Inflammatory macrophage (primary cell): ENCODE results near the gene SCN10A.

Experiments used
- DNase-seq, 2 donors: peaks; one replicate each; pipeline ENCODE4 v3.0.0-alpha.2; 2020 to 2022

SCN10A gene

GRCh38 chr3:38717355-38718240 is 98.4 kb downstream of the SCN10A start:
- DNase-seq, result peak in 1 of 2 donors; percentile 23

DNA sequence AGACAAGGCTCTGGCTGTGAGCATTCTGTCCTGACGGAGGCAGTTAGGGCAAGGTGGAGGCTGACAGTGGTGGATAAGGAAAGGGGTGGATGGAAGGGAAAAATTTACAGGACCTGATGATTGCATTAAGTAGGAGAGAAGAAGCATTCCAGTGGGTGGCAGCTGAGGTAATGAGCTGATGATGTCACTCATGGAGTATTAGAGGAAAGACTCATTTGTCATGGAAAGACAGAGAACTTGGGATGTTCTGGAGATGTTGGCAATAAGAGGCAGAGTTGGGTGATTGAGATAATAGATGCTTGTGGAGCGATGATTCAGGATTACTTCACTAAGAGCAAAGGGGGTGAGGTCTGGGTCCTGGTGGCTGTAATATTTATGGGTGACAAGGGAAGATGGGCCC is 102.9 kb downstream of the SCN10A start:
- no peak for DNase-seq

DNA sequence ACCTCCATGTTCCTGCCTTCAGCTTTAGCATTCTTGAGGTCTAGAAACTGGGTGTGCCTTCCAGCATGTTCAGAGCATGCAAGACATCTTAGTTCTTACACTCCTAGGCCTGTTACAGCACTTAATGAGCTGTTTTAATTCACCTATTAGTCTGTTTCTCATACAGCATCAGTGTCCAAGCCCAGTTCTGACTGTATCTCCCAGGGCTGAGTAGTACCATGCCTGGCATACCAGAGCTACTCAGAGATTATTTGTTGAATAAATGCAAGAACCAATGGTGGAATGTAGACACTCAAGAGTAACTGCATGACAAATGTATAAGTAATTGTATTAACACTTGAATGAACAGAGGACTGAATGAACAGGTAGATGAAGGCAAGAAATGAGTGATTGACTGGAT is 104.7 kb downstream of the SCN10A start:
- DNase-seq, result no peak

DNA sequence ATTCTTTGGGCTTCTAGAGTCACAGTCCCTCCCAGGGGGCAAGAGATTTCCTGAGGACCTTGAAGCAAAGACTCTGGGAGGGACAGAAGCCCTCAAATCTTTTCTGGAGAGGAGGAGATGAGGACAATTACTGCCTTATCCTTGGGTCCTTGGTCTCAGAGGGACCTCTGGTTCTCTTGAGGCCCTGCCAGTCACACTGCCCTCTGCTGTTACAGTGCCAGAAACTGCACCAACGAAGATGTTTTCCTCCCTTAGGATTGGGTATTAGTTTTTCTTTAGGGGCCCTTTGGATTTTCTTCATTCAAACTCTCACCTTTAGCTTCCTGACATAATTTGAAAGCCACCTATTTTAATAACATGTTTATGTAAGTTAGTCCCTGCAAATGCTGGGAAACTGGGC is 108.3 kb downstream of the SCN10A start:
- DNase-seq, result peak in 1 of 2 donors; percentile 6

DNA sequence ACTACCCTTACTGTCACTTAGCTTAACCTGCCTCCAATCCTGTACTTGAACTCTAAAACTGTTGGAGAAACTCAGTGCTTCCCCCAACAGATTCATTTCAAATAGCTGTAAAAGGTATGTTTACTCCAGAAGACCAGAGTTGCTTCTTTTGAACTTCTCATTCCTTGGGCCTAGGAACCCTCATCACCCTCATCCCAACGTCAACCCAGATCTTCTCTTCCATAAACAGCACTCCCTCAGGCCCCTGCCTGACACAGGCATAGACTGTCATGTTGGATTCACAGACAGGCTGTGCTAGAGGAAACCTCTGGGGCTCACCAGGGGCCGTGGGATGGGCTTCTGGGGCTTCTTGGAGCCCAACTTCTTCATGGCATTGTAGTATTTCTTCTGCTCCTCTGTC is 109.1 kb downstream of the SCN10A start:
- no peak for DNase-seq

- no peak for DNase-seq
These were observed 113.8 kb downstream of the SCN10A start for GRCh38 chr3:38702231-38702630.

DNA sequence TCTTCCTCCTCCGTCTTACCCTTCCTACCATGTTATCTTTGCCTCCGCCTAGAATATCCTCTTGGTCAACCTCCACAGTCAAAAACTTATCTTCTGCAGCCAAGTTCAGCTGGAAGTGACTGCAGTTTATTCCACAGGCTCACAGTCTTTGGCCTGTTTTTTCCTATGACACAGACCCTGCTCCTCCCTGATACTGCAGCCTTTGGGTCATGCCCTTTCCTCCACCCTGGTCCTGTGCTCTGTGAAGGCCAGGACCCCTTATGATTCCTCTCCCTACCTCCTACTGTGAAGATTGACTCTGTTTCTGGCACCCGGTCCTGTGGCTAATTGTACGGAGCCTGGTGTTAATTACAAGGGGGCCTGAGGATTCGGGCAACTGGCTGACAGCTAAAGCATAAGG is 117.3 kb downstream of the SCN10A start:
- DNase-seq, result no peak

- no peak for DNase-seq
These were observed 118.0 kb downstream of the SCN10A start for GRCh38 chr3:38698061-38698460.

DNA sequence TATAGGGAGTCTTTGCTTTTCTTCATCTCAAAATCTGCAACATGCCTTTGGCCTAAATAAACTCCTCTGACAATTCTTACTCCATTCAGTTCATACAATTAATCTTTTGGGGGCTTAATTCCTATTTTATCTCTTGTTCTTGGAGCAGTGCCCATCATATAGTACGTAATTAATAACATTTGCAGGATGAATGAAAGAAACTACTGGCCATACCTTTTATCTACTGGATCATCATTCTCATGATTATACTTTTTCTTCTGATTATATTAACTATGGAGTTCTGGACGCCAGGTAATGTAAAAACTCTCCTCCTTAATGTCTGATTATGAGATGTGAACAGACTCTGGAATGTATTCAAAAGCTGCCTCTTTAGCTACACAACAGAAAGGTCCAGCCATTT is 120.0 kb downstream of the SCN10A start:
- no peak for DNase-seq

DNA sequence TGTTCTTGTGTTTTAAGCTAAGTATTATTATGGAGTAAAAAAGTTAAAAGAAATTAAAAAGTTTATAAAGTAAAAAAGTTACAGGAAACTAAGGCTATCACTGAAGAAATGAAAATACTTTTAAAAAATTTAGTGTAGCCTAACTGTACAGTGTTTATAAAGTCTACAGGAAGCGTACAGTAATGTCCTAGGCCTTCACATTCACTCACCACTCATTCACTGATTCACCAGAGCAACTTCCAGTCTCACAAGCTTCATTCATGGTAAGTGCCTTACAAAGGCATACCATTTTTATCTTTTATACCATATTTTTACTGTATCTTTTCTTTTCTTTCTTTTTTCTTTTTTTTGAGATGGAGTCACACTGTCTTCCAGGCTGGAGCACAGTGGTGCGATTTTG is 125.8 kb downstream of the SCN10A start:
- no peak for DNase-seq

DNA sequence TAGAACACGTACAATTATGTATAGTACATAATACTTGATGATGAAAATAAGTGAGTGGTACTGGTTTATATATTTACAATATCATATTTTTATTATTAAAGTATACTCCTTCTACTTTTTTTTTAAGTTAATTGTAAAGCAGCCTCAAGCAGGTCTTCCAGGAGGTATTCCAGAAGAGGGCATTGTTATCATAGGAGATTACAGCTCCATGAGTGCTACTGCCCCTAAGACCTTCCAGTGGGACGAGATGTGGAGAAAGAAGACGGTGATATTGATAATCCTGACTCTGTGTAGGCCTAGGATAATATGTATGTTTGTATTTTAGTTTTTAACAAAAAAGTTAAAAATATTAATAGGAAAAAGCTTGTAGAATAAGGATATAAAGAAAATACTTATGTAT is 126.2 kb downstream of the SCN10A start:
- DNase-seq, result no peak

DNA sequence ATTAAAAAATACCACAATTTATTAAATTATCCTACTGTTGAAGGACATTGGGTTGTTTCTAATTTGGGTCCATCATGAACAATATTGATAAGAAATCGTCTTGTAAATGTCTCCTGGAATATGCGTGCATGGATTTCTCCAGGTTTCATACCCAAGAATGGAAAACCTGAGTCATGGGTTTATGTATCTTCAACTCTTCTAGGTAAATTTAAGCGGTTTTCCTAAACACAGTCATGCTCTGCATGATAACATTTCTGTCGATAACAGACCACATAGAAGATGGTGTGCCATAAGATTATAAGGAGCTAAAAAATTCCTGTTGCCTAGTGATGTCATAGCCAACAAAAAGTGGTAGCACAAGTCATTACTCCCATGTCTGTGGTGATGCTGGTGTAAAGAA is 126.7 kb downstream of the SCN10A start:
- no peak for DNase-seq

DNA sequence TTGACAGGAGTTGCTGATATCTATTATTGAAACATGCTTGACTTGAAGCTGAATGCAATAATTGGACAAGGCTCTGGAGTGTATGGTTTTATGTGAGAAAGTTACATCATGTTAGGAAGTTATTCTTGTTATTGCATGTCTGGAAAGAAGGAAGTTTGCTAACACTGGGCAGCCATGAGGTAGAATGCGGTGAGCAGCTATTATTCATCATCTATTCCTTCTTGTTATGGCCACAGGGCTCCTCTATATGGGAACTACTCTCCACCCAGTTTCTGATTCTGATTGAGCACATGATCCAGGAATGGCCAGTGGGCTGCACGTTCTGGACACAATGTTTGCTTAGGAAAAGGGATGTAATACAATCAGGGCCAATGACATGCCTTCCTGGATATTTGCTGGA is 128.7 kb downstream of the SCN10A start:
- DNase-seq, result peak; percentile 31 to 61

DNA sequence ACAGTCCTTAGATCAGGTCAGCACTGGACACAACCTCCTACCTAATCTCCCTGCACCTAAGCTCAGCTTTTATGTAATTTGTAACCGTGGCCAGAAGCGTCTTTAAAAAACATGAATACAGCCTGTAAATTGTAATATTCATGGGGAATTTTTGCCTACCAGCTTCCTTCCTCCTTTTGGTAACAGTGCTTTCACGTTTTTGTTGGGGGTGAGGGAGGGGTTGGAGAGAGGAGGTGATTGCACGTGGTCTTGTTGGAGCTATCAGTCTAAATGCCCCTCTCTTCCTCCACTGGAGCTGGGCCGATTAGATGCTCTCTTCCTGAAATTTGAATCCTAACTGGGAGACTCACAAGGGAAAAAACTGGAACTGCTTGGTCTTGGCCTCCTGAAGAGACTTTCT is 131.5 kb downstream of the SCN10A start:
- DNase-seq, result no peak

DNA sequence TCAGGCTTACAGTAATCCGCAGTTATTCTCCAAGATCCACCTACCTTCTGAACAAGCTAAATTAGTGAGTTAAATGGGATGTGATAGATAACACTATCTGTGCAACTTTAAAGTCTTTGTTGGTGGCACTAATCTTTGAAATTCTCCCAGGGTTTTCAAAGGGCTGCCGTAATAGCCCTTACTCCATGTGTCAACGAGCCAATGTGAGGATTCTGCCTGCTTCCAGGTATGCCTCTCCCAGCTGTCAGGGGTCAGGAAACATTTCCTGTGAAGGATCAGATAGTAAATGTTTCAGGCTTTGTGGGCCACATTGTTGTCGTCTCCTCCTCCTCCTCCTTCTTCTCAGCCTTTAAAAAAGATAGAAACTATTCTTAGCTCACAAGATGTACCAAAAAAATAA is 146.3 kb downstream of the SCN10A start:
- no peak for DNase-seq

GRCh38 chr3:38662544-38662943 is 153.5 kb downstream of the SCN10A start:
- DNase-seq, result peak in 1 of 2 donors; percentile 28

DNA sequence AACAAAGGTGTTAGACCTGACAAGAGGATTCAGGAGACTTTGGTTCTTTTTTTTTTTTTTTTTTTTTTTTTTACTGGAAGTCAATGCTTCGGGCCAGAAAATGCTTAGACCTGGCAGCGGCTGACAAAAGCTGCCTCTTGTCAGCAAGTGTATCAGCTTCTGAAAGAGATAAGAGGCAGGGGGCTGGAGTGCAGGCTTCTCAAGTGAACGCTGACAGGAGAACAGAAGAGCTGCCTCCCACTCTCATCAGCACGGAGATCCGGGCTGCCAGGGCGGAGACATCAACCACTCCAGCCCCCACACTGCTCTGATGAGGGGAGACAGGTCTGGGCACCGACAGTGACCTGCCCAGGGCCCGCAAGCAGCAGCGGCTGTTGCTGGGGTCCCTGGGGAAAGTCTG is 157.2 kb downstream of the SCN10A start:
- DNase-seq, result no peak

DNA sequence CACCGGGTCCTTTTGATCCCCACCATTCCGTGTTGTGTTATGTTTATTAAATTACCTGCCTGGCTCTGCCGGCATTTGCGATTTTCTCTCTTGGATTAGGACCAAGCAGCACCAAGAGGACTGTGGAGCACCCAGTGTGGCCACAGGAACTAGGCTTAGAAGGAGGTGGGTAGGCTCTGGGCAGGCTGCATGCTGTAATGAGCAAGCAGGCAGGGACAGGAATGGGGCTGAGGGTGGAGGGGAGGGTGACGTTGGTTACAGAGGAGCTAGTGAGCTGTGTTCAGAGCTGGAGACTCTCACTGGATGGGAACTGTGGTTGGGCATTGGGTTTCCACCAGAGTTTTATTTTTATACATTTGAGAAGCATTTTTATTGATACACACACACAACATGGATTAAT is 158.6 kb downstream of the SCN10A start:
- DNase-seq, result no peak

DNA sequence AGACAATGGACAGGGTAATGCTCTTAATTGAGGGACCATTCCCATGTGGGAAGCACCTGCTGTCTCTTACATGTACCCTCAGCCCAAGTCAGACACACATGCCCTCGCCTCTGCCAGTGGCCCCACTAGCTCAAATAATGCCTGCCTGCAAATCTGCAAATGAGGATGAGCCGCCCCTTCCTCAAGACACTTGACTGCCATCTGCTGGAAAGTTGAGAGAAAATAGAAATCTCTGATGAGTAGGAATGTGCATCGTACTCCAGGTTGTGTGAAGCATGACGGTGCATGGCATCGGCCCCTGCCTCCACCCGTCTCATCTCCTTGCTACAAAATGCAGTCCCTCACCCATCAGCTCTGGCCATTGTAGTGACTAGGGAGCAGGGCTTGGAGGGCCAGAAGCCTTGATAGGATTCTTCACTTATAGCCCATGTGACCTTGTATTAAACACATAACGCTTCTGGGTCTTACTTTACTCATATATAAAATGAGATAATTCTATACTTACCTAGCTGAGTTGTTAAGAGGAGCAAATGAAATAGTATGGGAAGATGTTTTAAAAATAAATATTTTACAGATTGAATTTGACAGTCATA is 160.2 kb downstream of the SCN10A start:
- DNase-seq, result peak in 1 of 2 donors; percentile 18

DNA sequence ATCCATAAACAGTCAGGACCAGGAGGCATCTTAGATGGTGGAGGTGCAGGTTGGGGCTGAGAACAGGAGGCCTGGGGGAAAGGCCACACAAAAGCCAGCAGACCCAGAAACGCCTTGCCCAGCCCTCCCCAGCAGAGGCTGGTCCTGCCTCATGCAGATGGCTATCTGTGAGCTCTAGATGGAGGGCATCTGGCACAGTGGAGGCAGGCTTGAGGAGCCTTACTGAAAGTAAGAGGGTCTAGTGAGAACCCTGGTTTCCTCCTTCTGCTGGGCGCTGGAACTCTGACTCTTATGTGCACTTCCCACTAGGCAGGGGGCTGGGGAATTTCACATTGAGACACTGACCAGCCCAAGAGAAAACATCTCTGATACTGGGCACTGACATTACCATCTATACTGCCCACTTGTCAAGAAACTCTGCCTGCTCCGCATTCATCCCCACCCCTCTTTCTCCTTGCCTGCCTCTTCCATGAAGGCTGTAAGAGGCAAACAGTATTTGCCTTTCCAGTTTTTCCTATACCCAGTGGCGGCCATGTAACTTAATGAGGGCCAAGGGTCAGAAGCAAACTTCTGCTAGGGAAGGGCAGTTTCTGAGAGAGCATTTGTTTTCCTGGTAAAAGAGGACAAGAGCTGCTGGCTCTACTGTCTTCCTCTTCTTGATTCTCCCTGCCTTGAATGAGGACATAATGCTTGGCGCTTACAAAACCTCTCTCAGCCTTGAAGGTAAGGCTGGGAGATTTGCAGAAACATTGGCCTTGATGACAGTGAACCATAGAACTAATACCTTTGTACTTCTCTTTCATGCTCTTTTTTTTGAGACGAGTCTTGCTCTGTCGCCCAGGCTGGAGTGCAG is 162.1 kb downstream of the SCN10A start:
- DNase-seq, result no peak

- no peak for DNase-seq
These were observed 163.1 kb downstream of the SCN10A start for GRCh38 chr3:38652934-38653333.

- DNase-seq, result peak; percentile 52 to 67
These were observed 164.7 kb downstream of the SCN10A start for GRCh38 chr3:38651153-38651789.
